Brain microvascular endothelial cell (primary cell): ENCODE measurements around the gene NDST3.

Source experiments
- DNase-seq: peaks from one replicate; pipeline ENCODE4 v3.0.0-alpha.2; 2020
- H3K27ac ChIP-seq: fragments of 250-450 bp; sonication (Bioruptor Pico); 2 replicates; pipeline ENCODE4 v1.5.1; 2020; ENCODE audit warnings: mild to moderate bottlenecking, moderate library complexity
- H3K27me3 ChIP-seq: fragments of 250-450 bp; sonication (Bioruptor Pico); replicated peaks from 2 replicates; pipeline ENCODE4 v1.5.1; 2020; ENCODE audit warnings: mild to moderate bottlenecking
- H3K36me3 ChIP-seq: fragments of 250-450 bp; sonication (Bioruptor Pico); replicated peaks from 2 replicates; pipeline ENCODE4 v1.5.1; 2020; ENCODE audit warnings: mild to moderate bottlenecking
- H3K4me3 ChIP-seq: 2 replicates; pipeline ENCODE4 v1.5.1; 2011; ENCODE audit warnings: low read depth, mild to moderate bottlenecking, control low read depth, low read length, moderate library complexity
- CTCF ChIP-seq: IDR thresholded peaks from 2 replicates; pipeline ENCODE4 v1.5.1; 2011; ENCODE audit warnings: low read depth, mild to moderate bottlenecking, moderate library complexity, low read length, control low read depth, inconsistent platforms; ENCODE audit errors: missing control alignments
- in situ Hi-C: cut with HindIII; loops from 2 replicates; pipeline ENCODE4 v1.10.0; 2017; ENCODE audit warnings: low sequenced_read_pairs, low pct_ligation_motif_present

The NDST3 gene

GRCh38 chr4:118032691-118033090, 1.6 kb upstream of the NDST3 start:
- Histone ChIP-seq H3K27me3 (peaks cover 14% of the 10 kb centered on the region), H3K27ac (no peak overlapping the region), H3K36me3 (no peaks in the 10 kb centered on the region), H3K4me3 (no peak overlapping the region)
- in situ Hi-C loops, result no loop called here
- no peak for TF ChIP-seq CTCF
- no peak for DNase-seq

- Histone ChIP-seq H3K27ac (no peak overlapping the region), H3K27me3 (peaks cover 14% of the 10 kb centered on the region), H3K36me3 (no peaks in the 10 kb centered on the region), H3K4me3 (peak overlapping the region; percentile 65)
- no peak for TF ChIP-seq CTCF
- in situ Hi-C loops, result no loop called here
- DNase-seq, result no peak
Measured at GRCh38 chr4:118033148-118034052, 886 bp upstream of the NDST3 start.

DNA sequence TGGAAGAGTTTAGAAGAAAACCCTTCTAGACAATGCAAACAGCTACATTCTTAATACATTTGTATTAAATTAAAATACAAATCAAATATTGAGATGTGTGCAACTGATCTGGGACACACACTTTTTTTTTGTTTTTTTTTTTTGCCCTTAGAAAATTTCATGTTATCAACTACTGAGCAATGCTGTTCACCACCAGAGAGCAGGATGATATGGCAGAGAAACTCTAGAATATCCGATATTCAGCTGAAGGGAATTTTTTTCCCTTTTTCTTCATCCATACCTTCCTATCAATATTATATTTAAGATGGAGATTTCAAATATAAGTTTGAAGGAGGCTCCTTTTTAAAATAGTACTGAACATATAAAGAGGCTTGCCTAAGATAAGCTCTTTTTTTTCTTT, 1.0 kb downstream of the NDST3 start:
- in situ Hi-C loops, result no loop called here
- Histone ChIP-seq H3K4me3 (no peak overlapping the region), H3K36me3 (no peaks in the 10 kb centered on the region), H3K27me3 (peaks cover 14% of the 10 kb centered on the region), H3K27ac (no peak overlapping the region)
- DNase-seq, result no peak
- no peak for TF ChIP-seq CTCF

- DNase-seq, result no peak
- no peak for TF ChIP-seq CTCF
Measured at GRCh38 chr4:118036336-118036735, 2.0 kb downstream of the NDST3 start.

GRCh38 chr4:118037955-118038354, 3.7 kb downstream of the NDST3 start:
- H3K27me3 ChIP-seq, result peaks cover 14% of the 10 kb centered on the region
- TF ChIP-seq CTCF, result no peak
- in situ Hi-C loops, result no loop called here
- H3K36me3 ChIP-seq, result no peaks in the 10 kb centered on the region
- no peak for DNase-seq
- no peak overlapping the region for H3K4me3 ChIP-seq
- no peak overlapping the region for H3K27ac ChIP-seq

More at GRCh38 chr4:118036336-118036735, 2.0 kb downstream of the NDST3 start:
- Histone ChIP-seq H3K27me3 (peaks cover 14% of the 10 kb centered on the region), H3K4me3 (no peak overlapping the region), H3K36me3 (no peaks in the 10 kb centered on the region), H3K27ac (no peak overlapping the region)
- in situ Hi-C loops, result no loop called here
